AG04450 (cell line): Measurements from ENCODE around the gene SGCG. TPM values are rescaled to one million over a fixed set of nuclear protein-coding genes. Genes with fewer than 3 reads are reported as not detected.
A peak's percentile ranks its signal among the peaks of the same experiment; 100 is the strongest.

ENCODE experiments used
- CTCF ChIA-PET: fragments of 300-600, 350-600 bp; formaldehyde crosslinking; extraction: SDS; loops from one replicate; lab custom pipeline; 2022; ENCODE audit warnings: antibody characterized with exemption, inconsistent platforms; lab: Charles Lee
- POLR2A ChIA-PET: fragments of 350-600 bp; formaldehyde crosslinking; extraction: SDS; loops from one replicate; lab custom pipeline; 2021; ENCODE audit warnings: antibody characterized with exemption, inconsistent platforms; lab: Yijun Ruan, JAX
- DNase-seq: peaks from one replicate; pipeline ENCODE4 v3.0.0-alpha.2; 2011; ENCODE audit warnings: low read depth, low spot score
- H3K27ac ChIP-seq: one replicate; pipeline ENCODE4 v1.5.1; 2012; ENCODE audit warnings: low read depth, low read length, control low read depth
- H3K27me3 ChIP-seq: one replicate; pipeline ENCODE4 v1.6.0; 2012; ENCODE audit warnings: low read length; ENCODE audit not compliant: control insufficient read depth, insufficient read depth
- H3K4me3 ChIP-seq: 2 replicates; pipeline ENCODE4 v1.5.1; 2011; ENCODE audit warnings: mild to moderate bottlenecking, low read depth, low read length, control low read depth
- H3K9me3 ChIP-seq: 2 replicates; pipeline ENCODE4 v1.5.1; 2012; ENCODE audit warnings: low read length; ENCODE audit not compliant: control insufficient read depth, insufficient read depth
- CTCF ChIP-seq: IDR thresholded peaks from 2 replicates; pipeline ENCODE4 v1.5.1; 2011; ENCODE audit warnings: low read depth, low read length, control low read depth, inconsistent platforms
- polyA plus RNA-seq: library from polyadenylated mRNA; depleted of rRNA; stranded (reverse); fragments of >200 nt; gene quantifications from 2 replicates; pipeline ENCODE4 v1.2.3, GENCODE V29; 2011

SGCG gene
- polyA plus RNA-seq, 1 experiment: 0.10 TPM

- POLR2A ChIA-PET: no interaction called here
- no peak for DNase-seq
Observed at GRCh38 chr13:23175920-23176319, 4.9 kb upstream of the SGCG start.

GRCh38 chr13:23182142-23182541, 1.4 kb downstream of the SGCG start:
- H3K9me3 ChIP-seq: no peaks in the 10 kb centered on the region
- no peaks in the 10 kb centered on the region for H3K27me3 ChIP-seq
- no peak for TF ChIP-seq CTCF
- ChIA-PET CTCF (no interaction called here), POLR2A (no interaction called here)
- DNase-seq: no peak
- no peak overlapping the region for H3K4me3 ChIP-seq
- no peak overlapping the region for H3K27ac ChIP-seq

More at GRCh38 chr13:23175920-23176319, 4.9 kb upstream of the SGCG start:
- Histone ChIP-seq H3K9me3 (no peaks in the 10 kb centered on the region), H3K27ac (no peak overlapping the region), H3K27me3 (no peaks in the 10 kb centered on the region), H3K4me3 (no peak overlapping the region)
- peak; percentile 49 for TF ChIP-seq CTCF
- CTCF ChIA-PET: interaction anchor here (0.6 to 1.7 kb wide), 8 partner anchors 11 to 156 kb away, joined by 3 to 8 read pairs (median 4); no protein-coding TSS in a partner anchor

GRCh38 chr13:23183292-23183691, 2.5 kb downstream of the SGCG start:
- Histone ChIP-seq H3K9me3 (no peaks in the 10 kb centered on the region), H3K4me3 (no peak overlapping the region), H3K27ac (no peak overlapping the region), H3K27me3 (no peaks in the 10 kb centered on the region)
- no peak for TF ChIP-seq CTCF
- DNase-seq: no peak
- CTCF ChIA-PET: no interaction called here
- POLR2A ChIA-PET: no interaction called here

- H3K27me3 ChIP-seq: no peaks in the 10 kb centered on the region
- H3K27ac ChIP-seq: no peak overlapping the region
- no peaks in the 10 kb centered on the region for H3K9me3 ChIP-seq
- CTCF ChIA-PET: no interaction called here
- TF ChIP-seq CTCF: no peak
- DNase-seq: no peak
- POLR2A ChIA-PET: no interaction called here
- no peak overlapping the region for H3K4me3 ChIP-seq
Observed at GRCh38 chr13:23185542-23185941, 4.8 kb downstream of the SGCG start.

GRCh38 chr13:23201870-23202269, 21.1 kb downstream of the SGCG start:
- ChIA-PET CTCF (interaction anchor here (1.2 kb wide), 1 partner anchor 11 kb away, joined by 4 read pairs; no protein-coding TSS in a partner anchor), POLR2A (no interaction called here)
- no peak overlapping the region for H3K27ac ChIP-seq
- H3K4me3 ChIP-seq: no peak overlapping the region
- no peaks in the 10 kb centered on the region for H3K27me3 ChIP-seq
- H3K9me3 ChIP-seq: no peaks in the 10 kb centered on the region
- no peak for TF ChIP-seq CTCF
- no peak for DNase-seq
